Measurements from ENCODE around the gene HBE1. TPM values are rescaled to one million over a fixed set of nuclear protein-coding genes. Genes with fewer than 3 reads are reported as not detected.
"Not testable (repeated sequence)": the region's sequence is repeated elsewhere in the genome, so short reads cannot be mapped to it uniquely, and the experiment has no call there.

The HBE1 gene
- total and polyA plus RNA-seq, 2 experiments from 2014 or later: not detected

- H3K27ac ChIP-seq: no peak overlapping the region
- no peak overlapping the region for H3K4me3 ChIP-seq
- in situ Hi-C loops (cut with MboI): no loop called here
- H3K4me1 ChIP-seq (ENCODE audit: insufficient read depth): no peaks in the 10 kb centered on the region
- no peak overlapping the region for H3K9ac ChIP-seq
- no peak overlapping the region for H3K4me2 ChIP-seq (ENCODE audit: unreplicated experiment)
- DNase-seq: no peak
- H3K9me2 ChIP-seq (ENCODE audit: insufficient read depth): no peaks in the 10 kb centered on the region
- H3K36me3 ChIP-seq (ENCODE audit: low read depth): no peaks in the 10 kb centered on the region
- no peaks in the 10 kb centered on the region for H3K79me2 ChIP-seq (ENCODE audit: insufficient read depth)
- H2AFZ ChIP-seq: no peak overlapping the region
- no peaks in the 10 kb centered on the region for H4K20me1 ChIP-seq (ENCODE audit: insufficient read depth)
- no peaks in the 10 kb centered on the region for H3K27me3 ChIP-seq (replicated peaks; ENCODE audit: insufficient read depth)
- WGBS, 2 experiments (ENCODE audit: low coverage in 1 of 2, low lambda C conversion rate in 2 of 2, missing lambda C conversion rate in 2 of 2): 10 to 16% methylated on average over 1 of the region's 1 CpG
- H3F3A ChIP-seq (ENCODE audit: insufficient read depth): no peaks in the 10 kb centered on the region
- H3K9me3 ChIP-seq (ENCODE audit: low read depth): no peaks in the 10 kb centered on the region
- TF ChIP-seq EZH2 (IDR thresholded peaks at IDR 0.05; ENCODE audit: insufficient read depth, poor library complexity, severe bottlenecking) (no peak), EZH2phosphoT487 (IDR thresholded peaks at IDR 0.05; ENCODE audit: insufficient read depth, low read depth) (no peak)
These were observed 16.9 kb downstream of the HBE1 start for GRCh38 chr11:5252919-5253265.

DNA sequence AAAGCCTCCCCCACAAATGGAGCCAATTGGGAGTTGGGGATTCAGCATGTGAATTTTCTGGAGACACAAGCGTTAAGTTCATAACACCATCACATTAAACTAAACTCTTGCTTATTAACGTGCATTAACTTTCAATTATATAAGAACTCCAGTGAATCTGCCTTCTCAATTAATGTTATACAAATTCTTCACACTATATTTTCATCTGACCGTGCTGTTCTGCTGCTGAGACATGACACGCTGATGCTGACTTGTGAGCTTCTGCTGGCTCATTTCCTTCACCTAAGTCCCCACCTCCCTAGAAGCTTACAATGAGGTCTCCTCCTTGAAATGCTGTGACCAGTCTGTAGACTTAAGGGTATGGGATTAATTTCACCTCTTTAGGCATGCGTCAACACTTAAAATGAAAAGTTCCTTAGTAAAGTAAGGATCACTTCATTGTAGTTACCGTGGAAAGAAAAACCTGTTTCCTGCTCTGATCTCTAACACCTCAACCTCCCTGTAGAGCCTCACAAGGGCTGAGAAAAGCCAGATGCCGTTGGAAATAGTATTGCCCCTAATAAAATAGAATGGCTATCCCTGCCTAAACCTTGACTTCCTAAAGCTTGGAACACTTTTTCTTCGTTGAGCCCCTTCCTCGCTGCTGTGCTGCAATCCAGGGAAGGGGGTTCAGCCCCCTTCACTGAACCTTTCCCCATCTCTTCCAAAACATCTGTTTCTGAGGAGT is 17.4 kb downstream of the HBE1 start:
- Histone ChIP-seq H3K27me3 (replicated peaks; ENCODE audit: insufficient read depth) (no peaks in the 10 kb centered on the region), H3K4me1 (ENCODE audit: insufficient read depth) (no peaks in the 10 kb centered on the region), H3K79me2 (ENCODE audit: insufficient read depth) (no peaks in the 10 kb centered on the region), H3F3A (ENCODE audit: insufficient read depth) (no peaks in the 10 kb centered on the region), H3K36me3 (ENCODE audit: low read depth) (no peaks in the 10 kb centered on the region), H3K9ac (no peak overlapping the region), H3K9me3 (ENCODE audit: low read depth) (no peaks in the 10 kb centered on the region), H3K9me2 (ENCODE audit: insufficient read depth) (no peaks in the 10 kb centered on the region), H3K4me2 (ENCODE audit: unreplicated experiment) (no peak overlapping the region), H4K20me1 (ENCODE audit: insufficient read depth) (no peaks in the 10 kb centered on the region), H3K4me3 (no peak overlapping the region), H2AFZ (peak overlapping the region; percentile 21; the same call in 1 of the 2 replicates), H3K27ac (no peak overlapping the region)
- in situ Hi-C loops (cut with MboI): no loop called here
- DNase-seq: no peak
- TF ChIP-seq EZH2phosphoT487 (IDR thresholded peaks at IDR 0.05; ENCODE audit: insufficient read depth, low read depth) (no peak), EZH2 (IDR thresholded peaks at IDR 0.05; ENCODE audit: insufficient read depth, poor library complexity, severe bottlenecking) (no peak)
- 11 to 14% methylated on average over 9 of the region's 9 CpGs for WGBS, 2 experiments (ENCODE audit: low coverage in 1 of 2, low lambda C conversion rate in 2 of 2, missing lambda C conversion rate in 2 of 2)

GRCh38 chr11:5251746-5252145 is 18.0 kb downstream of the HBE1 start:
- H3K79me2 ChIP-seq (ENCODE audit: insufficient read depth): no peaks in the 10 kb centered on the region
- H3K4me1 ChIP-seq (ENCODE audit: insufficient read depth): no peaks in the 10 kb centered on the region
- H3K9me2 ChIP-seq (ENCODE audit: insufficient read depth): no peaks in the 10 kb centered on the region
- H3K9me3 ChIP-seq (ENCODE audit: low read depth): no peaks in the 10 kb centered on the region
- H3K4me2 ChIP-seq (ENCODE audit: unreplicated experiment): no peak overlapping the region
- H3K9ac ChIP-seq: no peak overlapping the region
- H3K36me3 ChIP-seq (ENCODE audit: low read depth): no peaks in the 10 kb centered on the region
- H3F3A ChIP-seq (ENCODE audit: insufficient read depth): no peaks in the 10 kb centered on the region
- WGBS, 2 experiments (ENCODE audit: low coverage in 1 of 2, low lambda C conversion rate in 2 of 2, missing lambda C conversion rate in 2 of 2): 23 to 33% methylated on average over 2 of the region's 2 CpGs
- 0 out of 2 replicates have a peak overlapping the region, but pooled peaks have one; percentile 21 for H2AFZ ChIP-seq
- no peak overlapping the region for H3K4me3 ChIP-seq
- no peaks in the 10 kb centered on the region for H4K20me1 ChIP-seq (ENCODE audit: insufficient read depth)
- DNase-seq: no peak
- H3K27me3 ChIP-seq (replicated peaks; ENCODE audit: insufficient read depth): no peaks in the 10 kb centered on the region
- no peak for TF ChIP-seq EZH2phosphoT487 (IDR thresholded peaks at IDR 0.05; ENCODE audit: insufficient read depth, low read depth)
- H3K27ac ChIP-seq: no peak overlapping the region
- in situ Hi-C loops (cut with MboI): no loop called here

- no peak overlapping the region for H3K4me2 ChIP-seq (ENCODE audit: unreplicated experiment)
- in situ Hi-C loops (cut with MboI): no loop called here
- H3K36me3 ChIP-seq (ENCODE audit: low read depth): no peaks in the 10 kb centered on the region
- no peaks in the 10 kb centered on the region for H3K9me3 ChIP-seq (ENCODE audit: low read depth)
- H3K4me1 ChIP-seq (ENCODE audit: insufficient read depth): no peaks in the 10 kb centered on the region
- WGBS, 2 experiments (ENCODE audit: low coverage in 1 of 2, low lambda C conversion rate in 2 of 2, missing lambda C conversion rate in 2 of 2): 74 to 77% methylated on average over 4 of the region's 4 CpGs
- TF ChIP-seq EZH2phosphoT487 (IDR thresholded peaks at IDR 0.05; ENCODE audit: insufficient read depth, low read depth) (no peak), EZH2 (IDR thresholded peaks at IDR 0.05; ENCODE audit: insufficient read depth, poor library complexity, severe bottlenecking) (no peak)
- H3K9me2 ChIP-seq (ENCODE audit: insufficient read depth): no peaks in the 10 kb centered on the region
- H2AFZ ChIP-seq: no peak overlapping the region
- H3K4me3 ChIP-seq: no peak overlapping the region
- no peaks in the 10 kb centered on the region for H3K79me2 ChIP-seq (ENCODE audit: insufficient read depth)
- H3K27ac ChIP-seq: no peak overlapping the region
- no peak for DNase-seq
- no peaks in the 10 kb centered on the region for H3K27me3 ChIP-seq (replicated peaks; ENCODE audit: insufficient read depth)
- no peak overlapping the region for H3K9ac ChIP-seq
- no peaks in the 10 kb centered on the region for H3F3A ChIP-seq (ENCODE audit: insufficient read depth)
- H4K20me1 ChIP-seq (ENCODE audit: insufficient read depth): no peaks in the 10 kb centered on the region
These were observed 19.1 kb downstream of the HBE1 start for GRCh38 chr11:5250543-5251204.

DNA sequence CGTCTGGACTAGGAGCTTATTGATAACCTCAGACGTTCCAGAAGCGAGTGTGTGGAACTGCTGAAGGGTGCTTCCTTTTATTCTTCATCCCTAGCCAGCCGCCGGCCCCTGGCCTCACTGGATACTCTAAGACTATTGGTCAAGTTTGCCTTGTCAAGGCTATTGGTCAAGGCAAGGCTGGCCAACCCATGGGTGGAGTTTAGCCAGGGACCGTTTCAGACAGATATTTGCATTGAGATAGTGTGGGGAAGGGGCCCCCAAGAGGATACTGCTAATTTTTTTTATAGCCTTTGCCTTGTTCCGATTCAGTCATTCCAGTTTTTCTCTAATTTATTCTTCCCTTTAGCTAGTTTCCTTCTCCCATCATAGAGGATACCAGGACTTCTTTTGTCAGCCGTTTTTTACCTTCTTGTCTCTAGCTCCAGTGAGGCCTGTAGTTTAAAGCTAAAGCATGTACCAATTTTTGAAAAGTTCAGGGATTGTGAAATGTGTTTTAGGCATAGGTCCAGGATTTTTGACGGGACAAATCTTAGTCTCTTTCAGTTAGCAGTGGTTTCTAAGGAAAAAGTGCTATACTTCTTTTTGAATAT is 19.8 kb downstream of the HBE1 start, which contains the start of gene HBG1:
HBG1 (minus strand) TSS at position 51 of the 590 bp plus-strand sequence. CDS start 53 bp downstream, outside the sequence.
- H3K4me2 ChIP-seq (ENCODE audit: unreplicated experiment); H3K4me3 ChIP-seq; H3K4me1 ChIP-seq (ENCODE audit: insufficient read depth); H3K27ac ChIP-seq; in situ Hi-C loops (cut with MboI); H4K20me1 ChIP-seq (ENCODE audit: insufficient read depth); H3K9me3 ChIP-seq (ENCODE audit: low read depth); H3K27me3 ChIP-seq (replicated peaks; ENCODE audit: insufficient read depth); H3K9me2 ChIP-seq (ENCODE audit: insufficient read depth); H3K9ac ChIP-seq; DNase-seq; H2AFZ ChIP-seq; H3F3A ChIP-seq (ENCODE audit: insufficient read depth); H3K36me3 ChIP-seq (ENCODE audit: low read depth); H3K79me2 ChIP-seq (ENCODE audit: insufficient read depth): not testable (repeated sequence)
- 36 to 37% methylated on average over 4 of the region's 9 CpGs for WGBS, 2 experiments (ENCODE audit: low coverage in 1 of 2, low lambda C conversion rate in 2 of 2, missing lambda C conversion rate in 2 of 2)

DNA sequence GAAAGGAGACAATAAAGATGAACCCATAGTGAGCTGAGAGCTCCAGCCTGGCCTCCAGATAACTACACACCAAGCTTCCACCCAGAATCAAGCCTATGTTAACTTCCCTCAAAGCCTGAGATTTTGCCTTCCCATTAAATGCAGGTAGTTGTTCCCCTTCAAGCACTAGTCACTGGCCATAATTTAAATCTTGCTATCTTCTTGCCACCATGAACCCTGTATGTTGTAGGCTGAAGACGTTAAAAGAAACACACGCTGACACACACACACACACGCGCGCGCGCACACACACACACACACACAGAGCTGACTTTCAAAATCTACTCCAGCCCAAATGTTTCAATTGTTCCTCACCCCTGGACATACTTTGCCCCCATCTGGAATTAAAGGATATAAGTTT is 21.2 kb downstream of the HBE1 start:
- in situ Hi-C loops (cut with MboI); H3K27me3 ChIP-seq (replicated peaks; ENCODE audit: insufficient read depth): not testable (repeated sequence)
- WGBS, 2 experiments (ENCODE audit: low coverage in 1 of 2, low lambda C conversion rate in 2 of 2, missing lambda C conversion rate in 2 of 2): 62 to 74% methylated on average over 7 of the region's 7 CpGs

More for the DNA sequence above, 21.2 kb downstream of the HBE1 start:
- H3K4me3 ChIP-seq; DNase-seq; H3K9ac ChIP-seq; H3F3A ChIP-seq (ENCODE audit: insufficient read depth); H2AFZ ChIP-seq; H3K79me2 ChIP-seq (ENCODE audit: insufficient read depth); H4K20me1 ChIP-seq (ENCODE audit: insufficient read depth); H3K4me1 ChIP-seq (ENCODE audit: insufficient read depth); H3K36me3 ChIP-seq (ENCODE audit: low read depth); H3K27ac ChIP-seq; H3K9me3 ChIP-seq (ENCODE audit: low read depth); H3K9me2 ChIP-seq (ENCODE audit: insufficient read depth); H3K4me2 ChIP-seq (ENCODE audit: unreplicated experiment): not testable (repeated sequence)

All from GM23248 (cell line).